Mucosa of rectum (tissue), 2 donors: ENCODE measurements around the gene FAAP20.

Source experiments
- H3K27ac ChIP-seq, 2 donors: one replicate each; pipeline ENCODE4 v1.7.0; 2013; ENCODE audit warnings: inconsistent platforms in 2 of 2, low read depth in 2 of 2, low read length in 2 of 2
- H3K27me3 ChIP-seq, 2 donors: one replicate each; pipeline ENCODE4 v1.7.0; 2013; ENCODE audit warnings: low read length in 2 of 2; ENCODE audit not compliant: control insufficient read depth in 2 of 2, insufficient read depth in 2 of 2
- H3K36me3 ChIP-seq, 2 donors: one replicate each; pipeline ENCODE4 v1.7.0; 2013; ENCODE audit warnings: low read length in 2 of 2; ENCODE audit not compliant: control insufficient read depth in 2 of 2, insufficient read depth in 2 of 2
- H3K4me1 ChIP-seq, 2 donors: one replicate each; pipeline ENCODE4 v1.7.0; 2013; ENCODE audit warnings: low read length in 2 of 2, mild to moderate bottlenecking in 1 of 2; ENCODE audit not compliant: control insufficient read depth in 2 of 2, insufficient read depth in 2 of 2
- H3K4me3 ChIP-seq, 2 donors: one replicate each; pipeline ENCODE4 v1.7.0; 2013; ENCODE audit warnings: low read length in 2 of 2
- H3K9ac ChIP-seq, 2 donors: one replicate each; pipeline ENCODE4 v1.7.0; 2013; ENCODE audit warnings: low read length in 2 of 2, low read depth in 1 of 2, mild to moderate bottlenecking in 1 of 2
- H3K9me3 ChIP-seq, 2 donors: one replicate each; pipeline ENCODE4 v1.7.0; 2013; ENCODE audit warnings: low read length in 2 of 2; ENCODE audit not compliant: control insufficient read depth in 2 of 2
- donor health status: healthy.
- donor health status: Normal muscosa, but diverticular disease.

The FAAP20 gene

GRCh38 chr1:2236695-2237677 lies 42.4 kb upstream of the FAAP20 start:
- Histone ChIP-seq H3K4me3 (no peak overlapping the region), H3K4me1 (peaks cover 52 to 59% of the 10 kb centered on the region in 2 donors), H3K27me3 (no peaks in the 10 kb centered on the region), H3K9ac (no peak overlapping the region), H3K9me3 (no peaks in the 10 kb centered on the region), H3K36me3 (peaks cover 0 to 7% of the 10 kb centered on the region in 2 donors), H3K27ac (peak overlapping the region in 1 of 2 donors; percentile 9)

DNA sequence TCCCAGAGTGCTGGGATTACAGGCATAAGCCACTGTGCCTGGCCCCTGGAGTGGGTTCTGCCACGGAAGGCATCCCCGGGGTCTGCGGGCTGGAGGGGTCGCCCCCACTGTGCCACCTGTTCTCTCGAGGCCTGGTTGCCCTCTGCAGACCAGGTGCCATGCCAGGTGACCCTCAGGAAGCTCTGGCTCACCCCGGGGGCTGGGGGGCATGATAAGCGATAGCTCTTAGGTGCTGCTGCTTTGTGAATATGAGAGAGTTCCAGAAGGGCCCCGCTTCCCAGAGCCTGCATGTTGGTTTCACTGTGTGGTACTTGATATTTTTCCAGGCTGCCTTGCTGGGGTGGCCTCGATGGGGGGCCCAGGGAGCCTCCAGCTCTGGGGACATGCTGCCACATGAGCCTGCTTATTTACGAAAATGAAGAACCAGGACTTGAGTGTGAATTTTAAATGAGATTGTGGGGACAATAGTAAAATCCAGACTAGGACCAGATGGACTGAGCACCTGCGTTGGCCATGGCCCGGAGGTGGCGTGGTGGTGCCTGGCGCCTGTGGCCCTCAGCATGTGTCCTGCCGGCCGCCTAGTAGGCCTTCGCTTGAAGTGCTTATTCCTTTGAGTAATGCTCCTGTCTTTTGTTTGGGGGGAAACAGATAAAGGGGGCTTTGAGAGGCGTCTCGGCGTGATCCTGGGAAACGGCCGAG lies 40.9 kb upstream of the FAAP20 start:
- H3K4me3 ChIP-seq = no peak overlapping the region
- H3K9ac ChIP-seq = no peak overlapping the region
- H3K9me3 ChIP-seq = no peaks in the 10 kb centered on the region
- peaks cover 67 to 69% of the 10 kb centered on the region in 2 donors for H3K4me1 ChIP-seq
- peak overlapping the region; percentile 61 to 80 for H3K27ac ChIP-seq
- no peaks in the 10 kb centered on the region for H3K27me3 ChIP-seq
- no peaks in the 10 kb centered on the region for H3K36me3 ChIP-seq

DNA sequence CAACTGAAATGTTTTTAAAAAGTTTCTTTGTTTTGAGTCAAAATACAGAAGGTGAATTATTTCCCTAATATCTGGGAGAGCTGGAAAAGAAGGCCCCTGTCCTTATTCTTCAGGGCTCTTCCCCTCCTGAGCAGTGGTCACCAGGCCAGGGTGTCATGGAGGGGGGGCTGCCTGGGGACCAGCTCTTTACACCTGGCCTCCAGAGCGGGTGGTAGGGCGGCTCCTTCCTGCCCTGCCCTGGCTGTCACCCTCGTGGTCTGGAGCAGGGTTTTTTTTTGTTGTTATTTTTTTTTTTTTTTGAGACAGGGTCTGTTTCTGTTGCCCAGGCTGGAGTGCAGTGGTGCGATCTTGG lies 40.2 kb upstream of the FAAP20 start:
- Histone ChIP-seq H3K4me1 (peaks cover 70 to 71% of the 10 kb centered on the region in 2 donors), H3K27ac (peak overlapping the region; percentile 61 to 80), H3K36me3 (no peaks in the 10 kb centered on the region), H3K27me3 (no peaks in the 10 kb centered on the region), H3K9me3 (no peaks in the 10 kb centered on the region), H3K9ac (no peak overlapping the region), H3K4me3 (no peak overlapping the region)

DNA sequence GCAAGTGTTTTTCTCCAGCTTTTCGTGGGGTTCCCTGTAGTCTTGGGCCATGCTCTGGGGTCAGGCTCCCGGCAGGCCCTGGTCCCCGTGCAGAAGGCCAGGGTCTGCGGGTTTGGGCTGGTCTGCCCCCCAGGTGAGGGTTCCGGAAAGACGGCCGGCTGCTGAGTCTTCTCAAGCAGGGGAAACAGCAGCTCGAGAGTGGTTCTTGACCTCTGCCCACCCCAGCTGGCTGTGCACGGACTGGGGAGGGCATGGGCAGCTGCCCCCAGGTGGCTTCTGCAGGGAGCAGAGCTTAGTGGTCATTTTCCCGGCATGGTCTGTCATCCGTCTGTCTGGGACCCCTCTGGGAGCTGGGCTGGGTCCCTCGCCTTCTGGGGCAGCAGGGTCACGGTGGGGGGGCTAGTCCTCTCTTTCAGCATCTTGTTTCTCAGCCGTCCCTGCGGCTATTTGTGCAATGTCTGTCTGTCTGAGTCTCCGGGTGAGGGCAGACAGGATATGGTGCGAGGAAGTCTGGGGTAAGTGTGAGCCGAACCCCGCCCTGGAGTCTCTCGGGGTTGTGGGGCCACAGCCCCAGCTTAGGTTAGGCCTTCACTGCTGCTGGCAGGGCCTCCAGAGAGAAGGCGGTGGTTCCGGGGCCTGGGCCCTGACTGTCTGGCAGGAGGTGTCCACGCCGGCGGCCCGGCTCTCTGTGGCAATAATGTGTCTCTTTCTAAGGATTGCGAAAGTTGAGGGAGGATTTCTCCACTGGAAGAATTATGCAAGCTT lies 39.6 kb upstream of the FAAP20 start:
- no peaks in the 10 kb centered on the region for H3K27me3 ChIP-seq
- H3K36me3 ChIP-seq = no peaks in the 10 kb centered on the region
- peaks cover 74% of the 10 kb centered on the region in 2 donors for H3K4me1 ChIP-seq
- peak overlapping the region in 1 of 2 donors; percentile 56 for H3K4me3 ChIP-seq
- H3K9ac ChIP-seq = peak overlapping the region; percentile 14 to 60
- peak overlapping the region; percentile 61 to 80 for H3K27ac ChIP-seq
- H3K9me3 ChIP-seq = no peaks in the 10 kb centered on the region

DNA sequence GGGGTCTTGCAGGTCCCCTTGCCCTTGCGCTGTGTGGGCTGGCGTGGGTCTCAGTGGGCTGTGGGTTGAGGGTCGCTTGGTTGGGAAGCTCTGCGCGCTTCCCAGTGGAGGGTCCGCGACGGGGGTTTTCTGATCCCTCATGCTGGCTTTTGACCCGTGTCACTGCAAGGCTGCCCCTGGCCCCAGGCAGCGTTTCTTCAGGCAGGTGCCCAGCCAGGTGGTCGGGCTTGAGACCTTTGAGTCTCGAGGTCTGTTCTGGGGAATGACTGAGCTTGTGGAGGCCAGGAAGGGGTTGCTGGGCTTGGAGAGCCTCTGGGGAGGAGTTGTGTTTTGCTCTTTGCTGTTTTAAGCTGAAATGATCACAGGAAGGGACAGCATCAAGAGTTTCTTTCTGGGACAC lies 38.9 kb upstream of the FAAP20 start:
- Histone ChIP-seq H3K9me3 (no peaks in the 10 kb centered on the region), H3K36me3 (no peaks in the 10 kb centered on the region), H3K27me3 (no peaks in the 10 kb centered on the region), H3K27ac (peak overlapping the region in 1 of 2 donors; percentile 80), H3K4me1 (peaks cover 75 to 77% of the 10 kb centered on the region in 2 donors), H3K9ac (no peak overlapping the region), H3K4me3 (peak overlapping the region in 1 of 2 donors; percentile 56)

GRCh38 chr1:2232916-2233438 lies 38.4 kb upstream of the FAAP20 start:
- Histone ChIP-seq H3K27ac (peak overlapping the region in 1 of 2 donors; percentile 80), H3K9me3 (no peaks in the 10 kb centered on the region), H3K9ac (no peak overlapping the region), H3K36me3 (no peaks in the 10 kb centered on the region), H3K4me3 (peak overlapping the region in 1 of 2 donors; percentile 83), H3K4me1 (peaks cover 70 to 74% of the 10 kb centered on the region in 2 donors), H3K27me3 (no peaks in the 10 kb centered on the region)

DNA sequence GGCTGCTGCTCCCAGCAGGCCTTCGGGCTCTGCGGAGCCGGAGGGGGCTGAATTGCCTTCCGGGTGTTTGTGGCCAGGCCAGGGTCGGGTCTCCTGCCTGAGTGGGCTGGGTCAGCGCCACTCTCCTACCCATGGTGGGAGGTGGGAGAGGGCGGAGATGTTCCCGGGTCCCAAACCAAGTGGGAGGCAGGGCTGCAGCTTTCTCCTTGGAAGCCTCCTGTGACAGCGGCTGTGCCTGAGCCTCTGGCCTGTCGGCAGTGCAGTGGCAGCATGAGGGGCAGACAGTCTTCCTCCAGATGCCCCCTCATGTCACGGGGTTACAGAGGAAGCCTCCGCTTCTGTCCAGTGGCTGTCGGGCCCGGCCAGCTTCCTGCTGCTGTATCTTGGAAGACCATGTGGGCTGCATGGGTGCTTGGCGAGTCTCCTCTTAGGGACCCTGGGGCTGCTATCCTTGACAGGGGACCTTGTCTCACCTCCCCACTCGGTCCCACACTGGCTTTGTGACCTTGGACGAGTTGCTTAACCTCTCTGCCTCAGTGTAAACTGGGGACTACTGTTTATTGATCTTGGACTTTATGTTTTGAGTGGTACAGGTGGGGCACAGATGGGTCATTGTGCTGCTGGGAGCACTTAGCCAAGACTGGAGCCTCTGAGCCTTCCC lies 37.8 kb upstream of the FAAP20 start:
- peak overlapping the region; percentile 41 to 80 for H3K27ac ChIP-seq
- peaks cover 64 to 69% of the 10 kb centered on the region in 2 donors for H3K4me1 ChIP-seq

GRCh38 chr1:2231532-2232254 lies 37.1 kb upstream of the FAAP20 start:
- peaks cover 59 to 66% of the 10 kb centered on the region in 2 donors for H3K4me1 ChIP-seq
- no peaks in the 10 kb centered on the region for H3K36me3 ChIP-seq
- H3K27me3 ChIP-seq = no peaks in the 10 kb centered on the region
- no peaks in the 10 kb centered on the region for H3K9me3 ChIP-seq
- H3K9ac ChIP-seq = peak overlapping the region; percentile 68 to 69
- H3K4me3 ChIP-seq = peak overlapping the region; percentile 79 to 83
- peak overlapping the region; percentile 73 to 80 for H3K27ac ChIP-seq

More for the DNA sequence above, 37.8 kb upstream of the FAAP20 start:
- peak overlapping the region; percentile 24 to 83 for H3K4me3 ChIP-seq
- no peaks in the 10 kb centered on the region for H3K9me3 ChIP-seq
- H3K9ac ChIP-seq = peak overlapping the region; percentile 52 to 69
- no peaks in the 10 kb centered on the region for H3K36me3 ChIP-seq
- no peaks in the 10 kb centered on the region for H3K27me3 ChIP-seq
